ENCODE measurements around the gene INO80E. TPM values are rescaled to one million over a fixed set of nuclear protein-coding genes. Genes with fewer than 3 reads are reported as not detected.
"Not testable (repeated sequence)": the region's sequence is repeated elsewhere in the genome, so short reads cannot be mapped to it uniquely, and the experiment has no call there.

Gene INO80E
- total and polyA plus RNA-seq, 7 experiments from 2014 or later, result 4.3 to 141 (median 72.5) TPM

- ATAC-seq; H3K27ac ChIP-seq (ENCODE audit: low read depth, low read length); H3K9me3 ChIP-seq (ENCODE audit: control insufficient read depth in 2 of 3, low read length in 3 of 3); intact Hi-C loops (cut with micrococcal nuclease); H3K4me3 Mint-ChIP-seq; H3K4me3 ChIP-seq (ENCODE audit: low read length); CTCF ChIA-PET; H3K4me1 ChIP-seq (ENCODE audit: control insufficient read depth in 2 of 2, insufficient read depth in 2 of 2, low read length in 2 of 2); DNase-seq; H3K36me3 ChIP-seq (ENCODE audit: control insufficient read depth in 2 of 3, insufficient read depth in 3 of 3, low read length in 3 of 3); H3K9me3 Mint-ChIP-seq; H3K27me3 ChIP-seq (ENCODE audit: control insufficient read depth in 2 of 2, insufficient read depth in 2 of 2, low read length in 2 of 2); H3K36me3 Mint-ChIP-seq: not testable (repeated sequence)
- POLR2A ChIA-PET, result interaction anchor here (0.7 to 1.1 kb wide), 3 partner anchors 27 to 353 kb away, joined by 3 read pairs; no protein-coding TSS in a partner anchor
- peaks cover 4 to 11% (median 6%) of the 10 kb centered on the region in 7 donors for H3K4me1 Mint-ChIP-seq
- H3K27me3 Mint-ChIP-seq, result peaks cover 0 to 42% (median 6%) of the 10 kb centered on the region in 5 donors
- peak overlapping the region in 1 of 9 donors; percentile 56 for H3K27ac Mint-ChIP-seq
Measured at GRCh38 chr16:30015450-30015849, 19.4 kb downstream of the INO80E start.

DNA sequence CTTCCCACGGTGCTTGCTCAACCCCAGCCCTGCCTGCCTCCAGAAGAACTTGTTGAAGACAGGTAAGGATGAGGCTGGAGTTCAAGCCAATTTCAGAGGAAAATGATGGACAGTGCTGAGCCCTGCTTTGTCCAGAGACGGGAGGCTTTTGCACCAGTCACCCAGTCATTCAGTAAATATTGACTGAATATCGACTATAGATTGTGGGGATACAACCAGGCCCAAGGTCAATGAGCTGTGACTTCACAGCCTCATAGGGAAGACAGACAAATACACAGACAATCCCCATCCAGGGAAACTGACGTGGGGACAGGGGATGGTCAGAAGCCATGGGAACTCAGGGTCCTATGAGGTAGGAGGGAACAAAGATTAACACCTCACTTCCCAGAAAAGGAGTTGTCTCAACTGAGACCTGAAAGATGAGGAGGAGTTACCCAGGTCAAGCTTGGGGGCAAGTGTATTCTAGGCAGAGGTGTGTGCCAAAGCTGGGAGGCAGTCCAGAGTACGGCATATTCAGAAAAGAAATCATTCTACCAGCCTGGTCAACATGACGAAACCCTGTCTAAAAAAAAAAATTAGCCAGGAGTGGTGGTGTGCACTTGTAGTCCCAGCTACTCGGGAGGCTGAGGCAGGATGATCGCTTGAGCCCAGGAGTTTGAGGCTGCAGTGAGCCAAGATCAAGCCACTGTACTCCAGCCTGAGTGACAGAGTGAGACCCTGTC is 20.7 kb downstream of the INO80E start:
- Histone ChIP-seq H3K4me3 (ENCODE audit: low read length) (no peak overlapping the region), H3K4me1 (ENCODE audit: control insufficient read depth in 2 of 2, insufficient read depth in 2 of 2, low read length in 2 of 2) (peaks cover 7 to 8% of the 10 kb centered on the region in 2 donors), H3K27me3 (ENCODE audit: control insufficient read depth in 2 of 2, insufficient read depth in 2 of 2, low read length in 2 of 2) (peaks cover 0 to 4% of the 10 kb centered on the region in 2 donors), H3K9me3 (ENCODE audit: control insufficient read depth in 2 of 3, low read length in 3 of 3) (no peaks in the 10 kb centered on the region), H3K27ac (ENCODE audit: low read depth, low read length) (no peak overlapping the region), H3K36me3 (ENCODE audit: control insufficient read depth in 2 of 3, insufficient read depth in 3 of 3, low read length in 3 of 3) (no peaks in the 10 kb centered on the region)
- no peak for DNase-seq
- Mint-ChIP-seq H3K4me1 (peaks cover 9 to 19% (median 14%) of the 10 kb centered on the region in 7 donors), H3K27me3 (peaks cover 0 to 43% (median 5%) of the 10 kb centered on the region in 5 donors), H3K27ac (no peak overlapping the region), H3K36me3 (no peaks in the 10 kb centered on the region), H3K4me3 (no peak overlapping the region), H3K9me3 (peaks cover 0 to 3% (median 0%) of the 10 kb centered on the region in 11 donors)
- ChIA-PET CTCF (interaction anchor here (1.6 kb wide), 1 partner anchor 316 kb away, joined by 5 read pairs; no protein-coding TSS in a partner anchor), POLR2A (interaction anchor here (1.1 kb wide), 1 partner anchor 354 kb away, joined by 3 read pairs; no protein-coding TSS in a partner anchor)
- intact Hi-C loops (cut with micrococcal nuclease), result no loop called here
- ATAC-seq, result no peak

DNA sequence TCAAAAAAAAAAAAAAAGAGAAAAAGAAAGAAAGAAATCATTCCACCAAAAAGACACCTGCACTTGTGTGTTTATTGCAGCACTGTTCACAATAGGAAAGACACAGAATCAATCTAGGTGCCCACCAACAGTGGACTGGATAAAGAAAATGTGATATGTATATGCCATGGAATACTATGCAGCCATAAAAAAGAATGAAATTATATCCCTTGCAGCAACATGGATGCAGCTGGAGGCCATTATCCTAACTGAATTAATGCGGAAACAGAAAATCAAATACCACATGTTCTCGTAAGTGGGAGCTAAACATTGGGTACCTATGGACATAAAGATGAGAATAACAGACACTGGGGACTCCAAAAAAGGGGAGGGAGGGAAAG is 21.2 kb downstream of the INO80E start:
- H3K4me3 ChIP-seq (ENCODE audit: low read length), result no peak overlapping the region
- Mint-ChIP-seq H3K27me3 (peaks cover 0 to 37% (median 0%) of the 10 kb centered on the region in 5 donors), H3K36me3 (no peaks in the 10 kb centered on the region), H3K4me3 (no peak overlapping the region), H3K9me3 (peaks cover 0 to 3% (median 0%) of the 10 kb centered on the region in 11 donors), H3K4me1 (peaks cover 5 to 17% (median 10%) of the 10 kb centered on the region in 7 donors), H3K27ac (no peak overlapping the region)
- H3K36me3 ChIP-seq (ENCODE audit: control insufficient read depth in 2 of 3, insufficient read depth in 3 of 3, low read length in 3 of 3), result no peaks in the 10 kb centered on the region
- no peaks in the 10 kb centered on the region for H3K9me3 ChIP-seq (ENCODE audit: control insufficient read depth in 2 of 3, low read length in 3 of 3)
- peaks cover 8% of the 10 kb centered on the region in 2 donors for H3K4me1 ChIP-seq (ENCODE audit: control insufficient read depth in 2 of 2, insufficient read depth in 2 of 2, low read length in 2 of 2)
- CTCF ChIA-PET, result interaction anchor here (0.6 to 1.6 kb wide), 2 partner anchors 15 to 317 kb away, joined by 3 to 5 read pairs; no protein-coding TSS in a partner anchor
- POLR2A ChIA-PET, result no interaction called here
- no peak overlapping the region for H3K27ac ChIP-seq (ENCODE audit: low read depth, low read length)
- intact Hi-C loops (cut with micrococcal nuclease), result no loop called here
- no peak for ATAC-seq
- no peak for DNase-seq
- H3K27me3 ChIP-seq (ENCODE audit: control insufficient read depth in 2 of 2, insufficient read depth in 2 of 2, low read length in 2 of 2), result peaks cover 0 to under 1% of the 10 kb centered on the region in 2 donors

- intact Hi-C loops (cut with micrococcal nuclease); H3K4me3 Mint-ChIP-seq; DNase-seq; H3K27ac Mint-ChIP-seq; H3K9me3 Mint-ChIP-seq; ATAC-seq; H3K27ac ChIP-seq (ENCODE audit: low read depth, low read length); H3K4me1 ChIP-seq (ENCODE audit: control insufficient read depth in 2 of 2, insufficient read depth in 2 of 2, low read length in 2 of 2); H3K36me3 Mint-ChIP-seq; H3K36me3 ChIP-seq (ENCODE audit: control insufficient read depth in 2 of 3, insufficient read depth in 3 of 3, low read length in 3 of 3); H3K9me3 ChIP-seq (ENCODE audit: control insufficient read depth in 2 of 3, low read length in 3 of 3); H3K27me3 ChIP-seq (ENCODE audit: control insufficient read depth in 2 of 2, insufficient read depth in 2 of 2, low read length in 2 of 2); H3K4me3 ChIP-seq (ENCODE audit: low read length): not testable (repeated sequence)
- H3K27me3 Mint-ChIP-seq, result peaks cover 0 to 31% (median 0%) of the 10 kb centered on the region in 5 donors
- H3K4me1 Mint-ChIP-seq, result peaks cover 5 to 17% (median 10%) of the 10 kb centered on the region in 7 donors
- ChIA-PET CTCF (interaction anchor here (0.6 to 1.6 kb wide), 3 partner anchors 15 to 333 kb away, joined by 3 to 5 read pairs (median 3); no protein-coding TSS in a partner anchor), POLR2A (interaction anchor here (0.8 kb wide), 1 partner anchor 371 kb away, joined by 3 read pairs; no protein-coding TSS in a partner anchor)
Measured at GRCh38 chr16:30017937-30018336, 21.9 kb downstream of the INO80E start.

DNA sequence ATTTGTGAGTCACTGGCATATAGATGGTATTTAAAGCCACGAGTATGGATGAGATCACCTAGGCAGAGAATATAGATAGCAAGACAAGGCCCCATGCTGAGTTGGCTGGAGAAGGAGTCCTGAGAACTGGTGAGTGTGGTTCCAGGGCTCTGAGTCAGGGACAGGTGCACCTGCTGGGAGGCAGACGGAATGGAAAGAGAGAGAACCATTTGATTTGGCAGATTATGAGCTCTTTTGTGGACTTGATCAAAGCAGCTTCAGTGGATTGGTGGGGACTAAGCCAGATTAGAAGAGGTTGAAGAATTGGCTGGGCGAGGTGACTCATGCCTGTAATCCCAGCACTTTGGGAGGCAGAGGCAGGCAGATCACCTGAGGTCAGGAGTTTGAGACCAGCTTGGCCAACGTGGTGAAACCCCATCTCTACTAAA is 22.7 kb downstream of the INO80E start:
- ChIA-PET POLR2A (interaction anchor here (0.8 kb wide), 1 partner anchor 372 kb away, joined by 3 read pairs; no protein-coding TSS in a partner anchor), CTCF (interaction anchor here (0.6 to 1.1 kb wide), 2 partner anchors 161 to 334 kb away, joined by 3 read pairs; no protein-coding TSS in a partner anchor)
- H3K4me3 ChIP-seq (ENCODE audit: low read length), result no peak overlapping the region
- H3K4me1 Mint-ChIP-seq, result peaks cover 5 to 17% (median 10%) of the 10 kb centered on the region in 7 donors
- H3K9me3 Mint-ChIP-seq, result peaks cover 0 to 3% (median 0%) of the 10 kb centered on the region in 11 donors
- H3K36me3 Mint-ChIP-seq, result no peaks in the 10 kb centered on the region
- no peaks in the 10 kb centered on the region for H3K9me3 ChIP-seq (ENCODE audit: control insufficient read depth in 2 of 3, low read length in 3 of 3)
- H3K27me3 ChIP-seq (ENCODE audit: control insufficient read depth in 2 of 2, insufficient read depth in 2 of 2, low read length in 2 of 2), result no peaks in the 10 kb centered on the region
- peaks cover 0 to 29% (median 0%) of the 10 kb centered on the region in 5 donors for H3K27me3 Mint-ChIP-seq
- no peak overlapping the region for H3K27ac ChIP-seq (ENCODE audit: low read depth, low read length)
- no peaks in the 10 kb centered on the region for H3K36me3 ChIP-seq (ENCODE audit: control insufficient read depth in 2 of 3, insufficient read depth in 3 of 3, low read length in 3 of 3)
- peaks cover 8% of the 10 kb centered on the region in 2 donors for H3K4me1 ChIP-seq (ENCODE audit: control insufficient read depth in 2 of 2, insufficient read depth in 2 of 2, low read length in 2 of 2)
- H3K27ac Mint-ChIP-seq, result no peak overlapping the region
- intact Hi-C loops (cut with micrococcal nuclease), result no loop called here
- peak overlapping the region in 1 of 10 donors; percentile 0 for H3K4me3 Mint-ChIP-seq
- no peak for ATAC-seq
- DNase-seq, result no peak

- Histone ChIP-seq H3K4me1 (ENCODE audit: control insufficient read depth in 2 of 2, insufficient read depth in 2 of 2, low read length in 2 of 2) (peaks cover 8% of the 10 kb centered on the region in 2 donors), H3K27ac (ENCODE audit: low read depth, low read length) (no peak within 1 kb of the TSS), H3K4me3 (ENCODE audit: low read length) (no peak within 1 kb of the TSS), H3K27me3 (ENCODE audit: control insufficient read depth in 2 of 2, insufficient read depth in 2 of 2, low read length in 2 of 2) (no peaks in the 10 kb centered on the region), H3K36me3 (ENCODE audit: control insufficient read depth in 2 of 3, insufficient read depth in 3 of 3, low read length in 3 of 3) (no peaks in the 10 kb centered on the region), H3K9me3 (ENCODE audit: control insufficient read depth in 2 of 3, low read length in 3 of 3) (no peaks in the 10 kb centered on the region)
- intact Hi-C loops (cut with micrococcal nuclease), result loop anchor here in 1 of 2 donors (5.0 kb wide), 1 partner anchor 206 kb away; the partner anchor contains the start of gene PAGR1
- Mint-ChIP-seq H3K4me1 (peaks cover 5 to 17% (median 10%) of the 10 kb centered on the region in 7 donors), H3K27me3 (peaks cover 10 to 35% (median 14%) of the 10 kb centered on the region in 5 donors), H3K9me3 (peaks cover 0 to 3% (median 0%) of the 10 kb centered on the region in 11 donors), H3K4me3 (no peak within 1 kb of the TSS), H3K36me3 (no peaks in the 10 kb centered on the region), H3K27ac (peak within 1 kb of the TSS in 1 of 9 donors; percentile 31)
- DNase-seq (no peak), ATAC-seq (no peak)
- ChIA-PET CTCF (interaction anchor here (0.8 to 1.2 kb wide), 3 partner anchors 10 to 332 kb away, joined by 3 read pairs; no protein-coding TSS in a partner anchor), POLR2A (interaction anchor here (1.5 kb wide), 1 partner anchor 196 kb away, joined by 3 read pairs; no protein-coding TSS in a partner anchor)
Measured at GRCh38 chr16:30022887-30023286, 26.8 kb downstream of the INO80E start, which contains the start of gene C16orf92. Gene C16orf92, plus strand, starts transcription at chr16:30023198. Its CDS starts 143 bp downstream, at chr16:30023341.

Data from naive thymus-derived CD4-positive, alpha-beta T cell (primary cell).